Measurements from ENCODE around the gene ZNF296. TPM values are rescaled to one million over a fixed set of nuclear protein-coding genes. Genes with fewer than 3 reads are reported as not detected.
A peak's percentile ranks its signal among the peaks of the same experiment; 100 is the strongest.

The ZNF296 gene
- total and polyA plus RNA-seq, 12 donors: 0.15 to 0.95 (median 0.22) TPM; not detected in 5

GRCh38 chr19:45040059-45040771 lies 36.1 kb downstream of the ZNF296 start:
- Histone ChIP-seq H3K27ac (peak overlapping the region in 4 of 10 donors; percentile 93 to 99 (median 98)), H3K36me3 (peaks cover 0 to 80% (median 40%) of the 10 kb centered on the region in 9 donors), H3K9me3 (peaks cover 0 to 5% (median 0%) of the 10 kb centered on the region in 11 donors), H3K27me3 (no peaks in the 10 kb centered on the region), H3K4me3 (peak overlapping the region in 9 of 10 donors; percentile 64 to 98 (median 89)), H3K4me1 (peaks cover 8 to 56% (median 37%) of the 10 kb centered on the region in 9 donors)
- ATAC-seq: no peak
- intact Hi-C loops (cut with DNase I): no loop called here
- no peak for TF ChIP-seq CTCF (IDR thresholded peaks at IDR 0.05)
- no peak for DNase-seq
- 73 to 82% methylated on average over 19 of the region's 19 CpGs for WGBS, 2 donors

- intact Hi-C loops (cut with DNase I): loop anchor here in 1 of 10 donors (2.0 kb wide), 1 partner anchor 40 kb away; the partner anchor contains the start of gene GEMIN7
- Histone ChIP-seq H3K9me3 (peaks cover 0 to 5% (median 0%) of the 10 kb centered on the region in 11 donors), H3K4me1 (peaks cover 8 to 46% (median 30%) of the 10 kb centered on the region in 9 donors), H3K27me3 (no peaks in the 10 kb centered on the region), H3K4me3 (peak within 1 kb of the TSS; percentile 64 to 98 (median 89)), H3K27ac (peak within 1 kb of the TSS; percentile 74 to 99 (median 96)), H3K36me3 (peaks cover 0 to 80% (median 30%) of the 10 kb centered on the region in 9 donors)
- peak; percentile 98 to 99 (median 99) for ATAC-seq
- peak; percentile 92 for DNase-seq
- no peak for TF ChIP-seq CTCF (IDR thresholded peaks at IDR 0.05)
- WGBS, 2 donors: 2% methylated on average over 62 of the region's 62 CpGs
Measured at GRCh38 chr19:45038931-45039893, 37.1 kb downstream of the ZNF296 start, which contains the start of gene CLASRP. CLASRP (plus strand) TSS chr19:45039045; CDS start chr19:45040213, 1,168 bp downstream.

GRCh38 chr19:45037393-45038169 lies 38.7 kb downstream of the ZNF296 start:
- Histone ChIP-seq H3K27me3 (no peaks in the 10 kb centered on the region), H3K4me1 (peaks cover 8 to 41% (median 30%) of the 10 kb centered on the region in 9 donors), H3K9me3 (peaks cover 0 to 5% (median 0%) of the 10 kb centered on the region in 11 donors), H3K36me3 (peaks cover 0 to 82% (median 25%) of the 10 kb centered on the region in 9 donors), H3K27ac (no peak overlapping the region), H3K4me3 (no peak overlapping the region)
- TF ChIP-seq CTCF (IDR thresholded peaks at IDR 0.05): no peak
- intact Hi-C loops (cut with DNase I): loop anchor here in 1 of 10 donors (2.0 kb wide), 1 partner anchor 41 kb away; the partner anchor contains the start of gene GEMIN7
- WGBS, 2 donors: 91 to 95% methylated on average over 37 of the region's 37 CpGs
- DNase-seq (no peak), ATAC-seq (no peak)

Data from heart right ventricle (tissue), 16 donors.